HG03108 (cell line): ENCODE data around the gene NTF4.
"Not testable (repeated sequence)": the region's sequence is repeated elsewhere in the genome, so short reads cannot be mapped to it uniquely, and the experiment has no call there.

Source experiments
- ATAC-seq: cut with Tn5 transposase; IDR thresholded peaks from one replicate; pipeline ENCODE4 v1.9.1; 2021; ENCODE audit warnings: moderate library complexity; ENCODE audit not compliant: unreplicated experiment

The NTF4 gene

DNA sequence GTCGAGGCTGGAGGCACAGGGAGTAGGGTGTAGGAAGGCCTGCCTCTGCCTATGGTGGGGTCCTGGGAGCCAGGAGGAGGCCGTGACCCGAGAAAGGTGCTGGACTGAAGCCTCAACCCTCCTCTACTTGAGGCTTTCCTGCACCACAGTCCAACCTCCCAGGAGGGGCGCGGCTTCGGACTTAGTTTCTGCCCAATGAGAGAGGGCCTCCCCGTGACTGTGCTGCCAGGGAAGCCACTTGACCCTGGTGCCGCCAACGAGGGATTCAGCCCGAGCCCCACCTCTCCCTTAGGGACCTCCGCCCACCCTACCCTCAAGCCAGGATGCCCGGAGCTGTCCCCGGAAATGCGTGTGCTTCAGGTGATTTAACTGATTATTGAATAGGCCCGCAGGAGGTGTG, 40.4 kb downstream of the NTF4 start, which contains the start of gene CGB3:
Gene CGB3 (minus strand): TSS at position 101 of the 400 bp plus-strand sequence. CDS start 362 bp downstream, outside the sequence.
- not testable (repeated sequence) for ATAC-seq

DNA sequence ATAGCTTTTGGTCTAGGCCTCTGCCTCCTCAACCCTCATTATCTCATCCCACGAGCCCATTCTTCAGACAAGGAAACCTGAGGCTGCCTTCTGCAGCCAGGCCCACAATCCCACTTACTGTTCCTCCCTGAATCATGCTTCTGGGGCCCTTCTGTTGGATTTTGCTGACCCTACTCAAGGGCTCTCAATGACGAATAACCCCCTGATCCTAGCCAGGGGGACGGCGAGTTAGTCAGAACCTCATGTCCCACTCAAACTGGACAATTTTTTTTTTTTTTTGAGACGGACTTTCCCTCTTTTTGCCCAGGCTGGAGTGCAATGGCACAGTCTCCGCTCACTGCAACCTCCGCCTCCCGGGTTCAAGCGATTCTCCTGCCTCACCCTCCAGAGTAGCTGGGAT, 42.5 kb downstream of the NTF4 start:
- no peak for ATAC-seq

DNA sequence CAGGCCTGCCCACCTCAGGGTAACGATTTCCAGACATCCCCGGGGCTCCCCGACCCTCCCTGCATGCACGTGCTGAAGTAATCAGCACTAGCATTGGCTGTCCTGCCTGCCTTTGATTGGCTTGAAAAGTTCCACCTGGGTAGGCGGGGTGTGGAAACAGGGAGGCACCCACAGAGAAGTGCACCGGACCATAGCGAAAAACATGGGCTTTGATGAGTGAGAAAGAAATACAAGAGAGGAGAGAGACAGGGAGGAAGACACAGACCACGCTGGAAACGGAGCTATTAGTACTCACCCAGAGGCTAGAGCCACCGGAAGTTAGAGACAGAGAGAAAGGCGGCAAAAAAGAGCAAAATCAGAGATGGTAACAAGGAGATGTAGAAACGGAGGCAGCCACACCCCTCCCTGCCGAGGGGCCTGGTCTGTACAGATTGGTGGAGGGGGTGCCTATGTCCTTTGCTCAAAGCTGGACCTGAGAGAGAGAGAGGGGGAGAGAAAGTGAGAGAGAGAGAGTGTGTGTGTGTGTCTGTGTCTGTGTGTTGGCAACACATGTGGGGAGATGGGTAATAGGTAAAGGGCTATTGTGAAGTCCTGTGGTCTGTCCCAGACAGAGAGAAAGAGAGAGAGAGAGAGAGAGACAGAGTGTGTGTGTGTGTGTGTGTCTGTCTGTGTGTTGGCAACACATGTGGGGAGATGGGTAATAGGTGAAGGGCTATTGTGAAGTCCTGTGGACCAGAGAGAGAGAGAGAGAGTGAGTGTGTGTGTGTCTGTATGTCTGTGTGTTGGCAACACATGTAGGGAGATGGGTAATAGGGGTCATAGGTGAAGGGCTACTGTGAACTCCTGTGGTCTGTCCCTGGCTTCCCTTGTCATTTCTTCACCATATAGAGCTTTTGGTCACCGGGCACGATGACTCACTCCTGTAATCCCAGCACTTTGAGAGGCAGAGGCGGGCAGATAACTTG, 43.4 kb downstream of the NTF4 start:
- ATAC-seq = no peak

DNA sequence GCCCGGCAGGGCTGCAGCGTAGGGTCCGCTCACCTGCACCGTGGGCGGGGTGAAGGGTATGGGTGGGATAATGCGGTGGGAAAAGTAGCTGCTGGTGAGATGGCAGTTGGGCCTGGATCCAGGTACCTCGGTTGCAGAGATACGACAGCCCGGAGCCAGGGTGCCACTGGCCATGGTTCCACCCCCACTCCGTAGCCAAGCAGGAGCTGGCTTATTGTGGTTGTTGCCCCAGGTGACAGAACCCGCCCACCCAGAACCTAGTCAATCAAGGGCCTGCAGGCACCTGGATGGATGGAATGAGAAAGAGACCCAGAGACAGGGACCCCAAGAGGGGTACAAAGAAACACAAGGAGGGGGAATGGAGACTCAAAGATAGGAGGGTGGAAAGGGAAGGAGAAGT, 44.3 kb downstream of the NTF4 start:
- no peak for ATAC-seq

DNA sequence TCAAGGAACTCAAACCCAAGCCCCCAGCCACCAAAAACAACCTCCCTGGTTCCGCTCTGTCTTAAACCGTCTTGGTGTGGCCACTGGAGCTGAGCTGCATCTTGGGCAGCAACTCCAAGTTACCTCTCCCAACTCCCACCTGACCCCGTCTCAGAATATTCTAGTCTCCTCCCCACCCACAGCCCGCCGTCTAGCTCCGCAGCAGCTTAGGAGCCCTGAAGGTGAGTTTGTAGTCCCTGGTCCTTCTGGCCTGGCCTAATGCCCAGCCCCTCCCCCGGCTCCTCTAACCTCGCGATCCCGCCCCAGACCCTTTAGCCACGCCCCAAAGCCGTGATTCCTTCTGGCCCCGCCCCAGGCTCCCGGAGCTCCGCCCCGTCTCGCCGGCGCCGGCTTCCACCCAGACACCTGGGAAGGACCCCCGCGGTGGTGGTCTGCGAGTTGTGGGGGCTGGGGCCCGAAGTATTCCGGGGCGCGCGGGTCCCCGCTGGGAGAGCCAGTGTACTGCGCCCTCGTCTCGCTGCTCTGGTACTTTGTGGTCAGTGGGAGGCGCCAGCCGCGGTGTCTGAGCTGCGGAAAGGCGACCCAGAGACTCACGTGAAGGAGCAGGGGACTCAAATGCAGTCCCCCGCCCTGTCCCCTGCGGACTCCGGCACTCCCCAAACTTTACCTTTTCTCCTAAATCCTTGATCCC, 45.2 kb downstream of the NTF4 start:
- no peak for ATAC-seq

DNA sequence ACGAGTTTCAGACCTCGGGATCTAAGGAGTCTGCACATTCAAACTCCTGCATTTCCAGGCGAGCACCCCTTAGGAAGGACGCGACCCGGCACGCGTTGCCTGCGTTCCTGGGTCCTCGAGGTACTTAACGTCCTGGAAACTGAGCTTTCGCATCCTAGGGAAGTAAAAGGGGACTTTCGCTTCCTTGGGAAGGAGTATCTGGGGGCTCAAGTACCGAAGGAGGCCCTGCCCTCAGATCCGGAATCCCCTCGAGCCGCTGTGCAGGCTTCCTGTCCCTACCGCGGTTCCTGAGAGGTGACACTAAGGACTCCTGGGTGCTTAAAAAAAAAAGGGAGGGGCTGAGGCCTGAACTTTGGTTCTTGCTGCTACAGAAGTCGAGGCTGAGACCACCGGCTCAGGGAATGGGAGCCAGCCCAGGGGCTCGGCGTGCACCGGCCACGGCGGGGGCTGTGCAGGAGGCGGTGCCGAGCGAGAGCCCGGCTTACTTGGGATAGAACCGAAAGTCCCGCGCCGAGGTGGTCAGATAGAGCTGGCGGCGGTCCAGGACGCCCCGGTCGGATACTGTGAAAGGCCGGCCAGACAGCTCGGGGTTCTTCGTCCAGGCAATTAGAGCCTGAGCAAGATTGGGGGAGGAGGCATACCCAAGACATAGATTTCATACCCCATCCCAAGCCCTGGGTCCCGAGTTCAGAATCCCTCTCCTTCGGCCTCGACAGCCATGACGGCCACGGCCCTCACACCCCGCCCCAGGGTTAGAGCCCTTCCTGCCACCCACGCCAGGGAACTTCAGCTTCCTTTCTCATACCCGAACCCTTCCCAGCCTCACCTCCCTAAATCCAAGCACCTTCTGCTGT, 46.0 kb downstream of the NTF4 start:
- not testable (repeated sequence) for ATAC-seq

DNA sequence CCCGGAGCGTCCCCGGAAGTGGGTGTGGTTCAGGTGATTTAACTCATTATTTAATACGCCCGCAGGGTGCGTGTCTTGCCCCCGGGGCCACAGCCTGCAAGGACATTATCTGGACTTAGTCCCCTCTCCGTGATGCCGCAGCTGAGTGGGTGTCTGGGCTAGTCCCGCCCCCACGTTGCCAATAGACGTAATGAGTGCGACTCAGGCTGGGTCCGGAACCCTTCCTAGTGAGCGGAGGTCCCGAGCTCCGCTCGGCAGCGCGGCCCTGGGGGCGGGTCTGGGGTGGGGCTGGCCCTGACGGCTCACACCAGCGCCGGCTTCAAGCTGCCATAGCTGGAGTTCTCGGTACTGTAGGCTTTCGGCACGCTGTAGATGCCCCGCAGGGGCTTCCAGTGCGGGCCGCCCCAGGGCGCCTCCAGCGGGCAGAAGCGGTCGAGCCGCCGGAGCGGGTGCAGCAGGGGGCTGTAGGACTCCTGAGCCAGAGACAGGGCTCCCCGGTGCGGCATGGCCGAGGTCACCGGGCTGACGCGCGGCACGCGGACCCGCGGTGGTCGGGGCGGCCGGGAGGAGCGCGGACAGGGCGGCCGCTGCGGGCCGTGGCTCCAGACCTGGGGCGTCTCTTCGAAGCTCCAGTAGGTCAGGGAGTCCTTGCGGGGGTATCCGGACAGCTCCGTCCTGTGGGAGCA, 46.8 kb downstream of the NTF4 start:
- ATAC-seq = peak; percentile 42

DNA sequence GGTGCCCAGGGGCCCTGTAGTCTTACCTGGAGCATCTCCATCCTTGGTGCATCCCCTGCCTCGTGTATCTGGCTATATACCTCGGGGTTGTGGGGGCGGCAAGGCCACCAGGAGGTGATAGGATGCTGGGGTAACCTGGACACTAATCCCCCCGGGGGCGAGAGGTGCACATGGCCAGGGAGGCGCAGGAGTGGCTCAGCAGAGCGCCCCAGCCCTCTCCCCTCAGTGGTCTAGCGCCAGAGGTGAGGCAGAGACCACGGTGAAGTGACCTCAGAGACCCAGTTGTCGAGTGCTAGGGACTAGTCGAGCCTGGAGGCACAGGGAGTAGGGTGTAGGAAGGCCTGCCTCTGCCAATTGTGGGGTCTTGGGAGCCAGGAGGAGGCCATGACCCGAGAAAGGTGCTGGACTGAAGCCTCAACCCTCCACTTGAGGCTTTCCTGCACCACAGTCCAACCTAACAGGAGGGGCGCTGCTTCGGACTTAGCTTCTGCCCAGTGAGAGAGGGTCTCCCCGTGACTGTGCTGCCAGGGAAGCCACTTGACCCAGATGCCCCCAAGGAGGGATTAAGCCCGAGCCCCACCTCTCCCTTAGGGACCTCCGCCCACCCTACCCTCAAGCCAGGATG, 47.5 kb downstream of the NTF4 start, which contains the start of gene LHB:
Gene LHB (minus strand): TSS at position 51 of the 625 bp plus-strand sequence. CDS start 10 bp downstream, at position 41.
- no peak for ATAC-seq

DNA sequence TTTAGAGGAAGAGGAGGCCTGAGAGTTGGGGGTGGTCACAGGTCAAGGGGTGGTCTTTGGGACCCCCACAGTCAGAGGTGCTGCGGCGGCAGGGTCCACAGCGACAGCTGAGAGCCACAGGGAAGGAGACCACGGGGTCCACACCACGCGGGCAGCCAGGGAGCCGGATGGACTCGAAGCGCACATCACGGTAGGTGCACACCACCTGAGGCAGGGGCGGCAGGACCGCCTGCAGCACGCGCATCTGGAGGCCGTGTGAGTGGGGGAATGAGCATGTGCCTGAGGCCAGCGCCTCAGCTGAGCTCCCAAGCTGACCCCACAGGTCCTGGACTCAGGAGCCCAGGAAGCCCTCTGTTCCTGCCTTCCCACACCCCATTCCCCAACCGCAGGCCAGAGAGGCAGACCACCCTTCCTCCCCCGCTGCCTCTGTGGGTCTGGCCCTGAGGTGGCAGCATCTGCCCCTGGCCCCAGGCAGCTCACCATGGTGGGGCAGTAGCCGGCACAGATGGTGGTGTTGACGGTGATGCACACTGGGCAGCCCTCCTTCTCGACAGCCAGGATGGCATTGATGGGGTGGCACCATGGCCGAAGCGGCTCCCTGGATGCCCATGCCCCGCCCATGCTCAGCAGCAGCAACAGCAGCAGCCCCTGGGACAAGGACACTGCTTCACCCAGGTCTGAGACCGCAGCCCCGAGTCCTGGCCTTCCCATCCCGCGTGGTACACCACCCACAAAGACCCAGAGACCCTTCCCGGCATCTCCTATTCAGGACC, 48.4 kb downstream of the NTF4 start:
- ATAC-seq = no peak

DNA sequence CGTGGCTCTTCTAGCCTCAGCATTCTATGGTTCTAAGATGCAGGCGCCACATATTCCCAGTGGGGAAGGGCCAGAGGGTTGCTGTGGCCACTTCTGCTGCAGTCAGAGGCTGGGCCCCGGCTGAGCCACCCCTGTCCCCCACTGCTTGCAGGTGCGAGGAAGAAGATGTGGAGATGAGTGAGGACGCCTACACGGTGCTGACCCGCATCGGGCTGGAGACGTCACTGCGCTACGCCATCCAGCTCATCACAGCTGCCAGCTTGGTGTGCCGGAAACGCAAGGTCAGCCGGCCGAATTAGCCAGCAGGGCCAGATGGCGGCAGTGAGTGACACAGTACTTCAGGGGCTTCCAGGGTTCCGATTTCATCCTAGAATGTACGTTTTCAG, 49.8 kb downstream of the NTF4 start:
- ATAC-seq = no peak

DNA sequence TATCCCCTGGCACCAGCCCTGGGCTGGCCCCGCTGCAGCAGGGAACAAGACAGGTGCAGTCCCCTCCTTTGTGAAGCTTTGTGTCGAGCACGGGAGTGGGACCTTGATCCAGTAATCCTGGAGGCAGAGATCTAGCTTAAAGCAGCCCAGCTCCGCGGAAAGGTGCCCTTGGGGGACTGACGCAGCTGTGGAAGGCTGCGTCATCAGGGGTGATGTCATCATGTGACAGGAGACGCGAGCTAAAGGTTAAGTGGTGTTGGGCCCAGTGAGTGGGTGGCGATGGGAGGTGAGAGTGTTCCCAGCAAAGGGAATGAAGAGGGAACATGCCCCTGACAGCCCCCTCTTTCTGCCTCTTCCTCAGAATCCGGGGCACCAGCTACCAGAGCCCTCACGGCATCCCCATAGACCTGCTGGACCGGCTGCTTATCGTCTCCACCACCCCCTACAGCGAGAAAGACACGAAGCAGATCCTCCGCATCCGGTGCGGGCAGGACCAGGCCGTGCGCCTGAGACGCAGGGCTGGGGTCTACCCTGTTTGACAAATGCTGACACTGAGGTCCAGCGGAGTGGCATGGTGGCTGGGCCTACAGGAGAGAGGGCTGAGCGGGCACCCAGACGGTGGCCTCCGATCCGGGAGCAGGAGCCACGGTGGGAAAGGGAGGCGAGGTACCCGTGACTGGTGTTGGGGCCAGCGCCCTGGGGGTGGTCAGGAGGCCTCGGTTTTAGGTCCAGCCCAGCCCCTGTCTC, 50.3 kb downstream of the NTF4 start:
- no peak for ATAC-seq

DNA sequence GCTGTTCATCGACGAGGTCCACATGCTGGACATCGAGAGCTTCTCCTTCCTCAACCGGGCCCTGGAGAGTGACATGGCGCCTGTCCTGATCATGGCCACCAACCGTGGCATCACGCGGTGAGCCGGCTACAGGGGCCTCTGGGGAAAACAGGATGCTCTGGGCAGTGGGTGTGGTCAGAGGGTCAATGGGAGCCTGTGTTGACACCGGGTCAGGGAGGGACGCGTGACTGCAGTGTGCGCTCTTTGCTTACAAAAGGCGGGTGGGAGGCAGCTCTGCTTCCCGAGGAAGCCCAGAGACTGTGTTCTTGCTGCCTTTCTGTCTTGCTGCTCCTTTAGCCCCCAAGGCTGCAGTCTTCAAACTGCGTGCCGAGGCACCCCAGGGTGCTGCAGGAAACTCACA, 53.4 kb downstream of the NTF4 start:
- no peak for ATAC-seq
